HG03139 (cell line): ENCODE data around the gene RORC.
"Not testable (repeated sequence)": the region's sequence is repeated elsewhere in the genome, so short reads cannot be mapped to it uniquely, and the experiment has no call there.

Experiments
- ATAC-seq: cut with Tn5 transposase; IDR thresholded peaks from one replicate; pipeline ENCODE4 v1.9.1; 2021; ENCODE audit not compliant: unreplicated experiment

RORC gene

DNA sequence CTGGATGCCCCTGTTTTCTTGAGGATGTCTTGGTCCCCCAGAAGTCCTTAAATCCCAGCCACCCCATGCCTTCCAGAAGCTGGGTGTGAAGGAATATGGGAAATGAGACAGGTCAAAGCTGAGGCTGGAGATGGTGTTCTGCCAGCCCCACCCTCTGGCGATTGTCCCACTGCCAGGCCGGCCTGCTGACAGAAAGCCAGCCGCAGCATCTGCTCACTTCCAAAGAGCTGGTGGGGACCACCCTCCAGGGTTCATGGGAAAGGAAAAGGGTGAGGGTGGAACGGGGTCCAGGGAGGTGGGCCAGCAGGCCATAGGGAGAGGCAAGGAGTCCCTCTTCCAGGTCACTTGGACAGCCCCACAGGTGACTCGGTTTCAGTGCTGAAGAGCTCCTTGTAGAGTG, 24.5 kb downstream of the RORC start:
- ATAC-seq, result no peak

- ATAC-seq, result no peak
These were observed 25.4 kb downstream of the RORC start for GRCh38 chr1:151806170-151806569.

GRCh38 chr1:151805066-151805820, 26.4 kb downstream of the RORC start, which contains the start of gene LINGO4:
TSS of gene LINGO4 (minus strand) at chr1:151805419. CDS start at chr1:151802704, 2,715 bp downstream.
- no peak for ATAC-seq

- no peak for ATAC-seq
These were observed 27.7 kb downstream of the RORC start for GRCh38 chr1:151803915-151804314.

- ATAC-seq, result no peak
These were observed 28.4 kb downstream of the RORC start for GRCh38 chr1:151803164-151803563.

DNA sequence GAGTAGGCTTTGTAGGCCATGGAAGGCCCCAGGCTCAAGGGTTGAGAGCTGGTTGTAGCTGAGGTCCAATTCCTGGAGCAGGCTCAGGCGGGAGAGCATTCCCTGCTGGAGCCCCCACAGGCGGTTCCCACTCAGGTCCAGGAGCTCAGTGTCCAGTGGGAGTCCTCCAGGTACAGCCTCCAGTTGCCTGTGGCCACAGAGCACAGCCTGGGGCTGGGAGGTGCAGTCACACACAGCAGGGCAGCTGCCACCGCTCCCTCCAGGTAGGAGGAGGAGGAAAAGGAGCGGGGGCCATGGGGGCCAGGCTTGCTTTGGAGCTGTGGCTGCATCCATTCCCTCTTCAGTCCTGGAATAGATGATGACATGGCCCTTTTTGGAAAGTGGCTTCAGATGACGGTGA, 29.2 kb downstream of the RORC start:
- ATAC-seq, result no peak

- ATAC-seq, result no peak
These were observed 29.8 kb downstream of the RORC start for GRCh38 chr1:151801846-151802245.

GRCh38 chr1:151801310-151801820, 30.2 kb downstream of the RORC start:
- no peak for ATAC-seq

GRCh38 chr1:151800830-151801229, 30.8 kb downstream of the RORC start:
- ATAC-seq, result no peak

DNA sequence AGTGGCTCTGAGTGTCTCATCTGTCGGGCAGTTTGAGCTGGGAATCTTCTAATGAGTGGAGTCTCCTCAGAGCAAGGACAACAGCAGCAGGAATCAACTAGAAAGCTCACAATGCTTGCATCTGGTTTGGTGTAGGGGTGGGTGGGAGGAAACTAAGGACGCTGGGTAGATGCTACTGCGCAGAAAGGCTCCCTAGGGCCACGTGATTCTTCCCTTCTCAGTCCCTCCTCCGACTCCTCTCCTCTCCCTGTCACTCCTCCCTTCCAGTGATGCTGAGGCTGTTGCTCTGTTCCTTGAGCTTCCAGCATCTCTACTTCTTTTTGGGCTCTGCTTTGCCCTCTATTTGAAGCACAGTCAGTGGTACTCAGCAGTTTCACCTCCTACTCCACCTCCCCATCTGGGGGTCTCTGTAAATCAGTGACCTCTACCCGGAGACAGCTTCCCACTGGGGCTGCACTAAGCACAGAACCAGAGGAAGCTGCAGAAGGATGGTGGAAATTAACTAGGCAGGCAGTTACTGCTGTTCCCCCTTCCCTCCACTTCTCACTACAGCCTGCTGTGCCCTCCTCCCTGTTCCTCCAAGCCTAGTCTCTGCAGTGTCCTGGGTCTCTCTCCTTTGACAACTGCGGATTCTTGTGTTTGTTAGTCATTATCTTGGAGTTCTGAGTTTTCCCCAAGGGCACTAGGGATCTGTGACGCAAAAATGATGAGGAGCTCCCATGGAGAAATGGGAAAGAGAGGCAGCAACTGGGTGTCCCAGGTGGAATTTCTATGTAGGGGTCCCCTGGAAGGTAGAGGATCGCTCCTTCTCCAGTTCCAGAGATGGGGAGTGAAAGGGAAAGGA, 32.2 kb downstream of the RORC start:
- ATAC-seq, result no peak

- no peak for ATAC-seq
These were observed 33.0 kb downstream of the RORC start for GRCh38 chr1:151798571-151798970.

GRCh38 chr1:151790940-151791651, 40.5 kb downstream of the RORC start:
- no peak for ATAC-seq

GRCh38 chr1:151790071-151790939, 41.3 kb downstream of the RORC start, which contains the start of gene TDRKH:
TSS of gene TDRKH (minus strand) at chr1:151790500. CDS start at chr1:151783022, 7,478 bp downstream.
- ATAC-seq, result peak; percentile 95

- ATAC-seq, result no peak
These were observed 43.9 kb downstream of the RORC start for GRCh38 chr1:151787689-151788088.

- ATAC-seq, result no peak
These were observed 47.8 kb downstream of the RORC start for GRCh38 chr1:151783796-151784195.

DNA sequence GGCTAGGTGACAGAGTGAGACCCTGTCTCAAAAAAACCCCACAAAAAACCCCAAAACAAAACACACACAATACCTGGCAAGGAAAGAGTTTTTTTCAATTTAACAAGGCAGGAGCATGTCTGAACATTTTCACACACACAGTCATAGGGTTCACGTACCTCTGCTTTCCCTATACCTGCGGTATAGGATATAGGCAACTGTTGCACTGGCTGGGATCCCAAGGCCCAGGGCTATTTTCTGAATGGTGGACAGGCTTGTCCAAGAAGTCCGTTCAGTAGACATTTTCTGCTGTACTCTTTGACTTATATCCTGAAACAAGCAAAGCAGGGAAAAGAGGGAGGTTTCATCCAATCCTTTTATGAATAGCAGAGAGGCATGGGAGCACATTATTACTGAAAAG, 48.9 kb downstream of the RORC start:
- ATAC-seq, result no peak

- ATAC-seq, result not testable (repeated sequence)
These were observed 49.6 kb downstream of the RORC start for GRCh38 chr1:151782026-151782425.

DNA sequence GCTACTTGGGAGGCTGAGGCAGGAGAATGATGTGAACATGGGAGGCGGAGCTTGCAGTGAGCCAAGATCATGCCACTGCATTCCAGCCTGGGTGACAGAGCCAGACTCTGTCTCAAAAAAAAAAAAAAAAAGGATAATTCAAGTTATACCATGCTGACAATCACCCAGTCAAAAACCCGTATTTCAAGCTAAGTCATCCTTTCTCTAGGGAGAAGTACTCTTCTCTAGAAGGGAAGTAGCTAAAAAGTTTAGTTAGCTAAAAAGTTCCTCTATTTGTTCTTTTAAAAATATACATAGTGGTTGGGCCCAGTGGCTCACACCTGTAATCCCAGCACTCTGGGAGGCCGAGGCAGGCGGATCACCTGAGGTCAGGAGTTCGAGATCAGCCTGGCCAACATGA, 50.9 kb downstream of the RORC start:
- not testable (repeated sequence) for ATAC-seq

- ATAC-seq, result no peak
These were observed 51.8 kb downstream of the RORC start for GRCh38 chr1:151779852-151780251.

DNA sequence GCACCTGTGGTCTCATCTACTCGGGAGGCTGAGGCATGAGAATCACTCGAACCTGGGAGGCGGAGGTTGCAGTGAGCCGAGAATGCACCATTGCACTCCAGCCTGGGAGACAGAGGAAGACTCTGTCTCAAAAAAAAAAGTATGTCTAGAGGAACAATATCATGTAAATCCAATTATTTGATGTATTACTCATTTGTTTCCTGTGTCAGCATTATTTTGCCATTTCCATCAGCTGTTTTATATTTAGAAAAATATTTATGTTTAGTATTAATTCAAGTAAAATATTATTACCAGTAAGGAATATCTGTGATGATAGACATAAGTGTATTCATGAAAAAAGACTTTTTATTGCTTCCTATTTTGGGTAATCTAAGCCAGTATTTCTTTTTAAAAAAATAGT, 54.3 kb downstream of the RORC start:
- no peak for ATAC-seq
